ENCODE results near the gene GLRX2.
"Not testable (repeated sequence)": the region's sequence is repeated elsewhere in the genome, so short reads cannot be mapped to it uniquely, and the experiment has no call there.

Gene GLRX2

DNA sequence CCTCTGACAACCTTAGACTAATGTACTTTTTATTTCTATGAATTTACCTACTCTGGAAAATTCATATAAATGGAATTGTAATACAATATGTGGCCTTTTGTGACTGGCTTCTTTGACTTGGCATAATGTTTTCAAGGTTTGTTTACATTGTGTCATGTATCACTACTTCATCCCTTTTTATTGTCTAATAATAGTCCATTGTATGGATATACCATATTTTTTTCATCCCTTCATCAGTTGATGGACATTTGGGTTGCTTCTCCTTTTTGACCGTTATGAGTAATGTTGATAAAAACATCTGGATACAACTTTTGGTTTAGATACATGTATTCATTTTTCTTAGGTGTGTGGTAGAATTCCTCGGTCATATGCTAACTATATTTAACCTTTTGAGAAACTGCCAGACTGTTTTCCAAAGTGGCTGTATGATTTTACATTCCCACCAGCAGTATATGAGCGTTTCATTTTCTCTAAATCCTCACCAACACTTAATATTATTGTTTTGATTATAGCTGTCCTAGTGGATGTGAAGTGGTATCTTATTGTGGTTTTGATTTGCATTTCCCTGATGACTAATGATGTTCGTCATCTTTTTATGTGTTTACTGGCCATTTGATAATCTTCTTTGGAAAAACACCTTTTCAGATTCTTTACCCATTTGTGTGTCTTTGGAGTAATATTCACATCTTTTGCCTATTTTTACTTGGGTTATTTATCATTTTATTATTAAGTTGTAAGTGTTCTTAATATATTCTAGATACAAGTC lies 42.3 kb downstream of the GLRX2 start:
- no peak for DNase-seq (ENCODE audit: low read depth)

DNA sequence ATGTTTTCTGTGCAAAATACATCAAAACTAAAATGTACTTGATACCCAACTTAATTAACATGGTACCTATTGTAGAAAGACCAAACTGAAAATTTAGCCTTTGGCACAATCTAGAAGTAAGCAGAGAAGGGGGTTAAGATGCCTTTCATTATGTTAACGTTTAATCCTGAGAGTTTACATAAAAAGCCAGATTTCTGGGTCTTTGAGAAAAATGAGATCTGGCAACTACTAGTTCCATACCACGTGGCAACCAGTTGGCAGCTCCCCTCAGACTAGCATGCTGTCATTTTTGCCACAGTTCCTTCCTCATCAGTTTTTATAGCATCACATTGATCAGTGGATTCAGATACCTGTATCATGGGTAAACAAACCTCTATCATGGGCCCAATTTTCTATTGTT lies 44.3 kb downstream of the GLRX2 start:
- DNase-seq (ENCODE audit: low read depth) = no peak

DNA sequence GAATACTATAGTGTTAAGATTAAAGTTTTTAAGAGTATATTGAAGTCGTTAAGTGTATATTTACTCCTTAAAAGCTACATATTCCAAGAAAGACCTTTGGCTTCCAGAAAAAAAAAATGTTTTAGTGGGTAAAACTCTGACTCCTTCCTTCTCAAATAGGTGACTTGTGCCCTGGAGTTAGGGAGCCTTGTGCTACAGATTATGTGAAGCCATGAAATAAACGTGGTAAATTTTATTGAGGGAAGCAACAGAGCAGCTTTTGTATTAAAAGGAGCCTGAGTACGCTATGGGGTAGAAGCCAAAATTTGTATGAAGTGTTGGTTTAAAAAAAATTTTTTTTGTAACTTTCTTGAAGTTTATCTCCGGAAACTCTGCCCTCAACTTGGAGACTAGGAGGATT lies 44.8 kb downstream of the GLRX2 start:
- no peak for DNase-seq (ENCODE audit: low read depth)

DNA sequence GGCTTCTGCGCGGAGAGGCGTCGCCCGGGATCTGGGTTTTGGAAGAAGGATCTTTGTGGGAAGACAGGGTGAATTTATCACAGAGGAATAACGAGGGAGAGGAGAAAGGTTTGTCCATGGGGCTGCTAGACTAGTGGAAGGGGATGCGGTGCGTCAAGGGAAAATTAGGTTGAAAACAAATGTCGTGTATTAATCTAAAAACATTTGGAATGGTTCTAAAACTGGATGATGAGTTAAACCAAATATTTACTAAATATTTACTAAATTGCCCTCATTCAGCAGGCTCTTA lies 45.2 kb downstream of the GLRX2 start:
- no peak for DNase-seq (ENCODE audit: low read depth)

DNA sequence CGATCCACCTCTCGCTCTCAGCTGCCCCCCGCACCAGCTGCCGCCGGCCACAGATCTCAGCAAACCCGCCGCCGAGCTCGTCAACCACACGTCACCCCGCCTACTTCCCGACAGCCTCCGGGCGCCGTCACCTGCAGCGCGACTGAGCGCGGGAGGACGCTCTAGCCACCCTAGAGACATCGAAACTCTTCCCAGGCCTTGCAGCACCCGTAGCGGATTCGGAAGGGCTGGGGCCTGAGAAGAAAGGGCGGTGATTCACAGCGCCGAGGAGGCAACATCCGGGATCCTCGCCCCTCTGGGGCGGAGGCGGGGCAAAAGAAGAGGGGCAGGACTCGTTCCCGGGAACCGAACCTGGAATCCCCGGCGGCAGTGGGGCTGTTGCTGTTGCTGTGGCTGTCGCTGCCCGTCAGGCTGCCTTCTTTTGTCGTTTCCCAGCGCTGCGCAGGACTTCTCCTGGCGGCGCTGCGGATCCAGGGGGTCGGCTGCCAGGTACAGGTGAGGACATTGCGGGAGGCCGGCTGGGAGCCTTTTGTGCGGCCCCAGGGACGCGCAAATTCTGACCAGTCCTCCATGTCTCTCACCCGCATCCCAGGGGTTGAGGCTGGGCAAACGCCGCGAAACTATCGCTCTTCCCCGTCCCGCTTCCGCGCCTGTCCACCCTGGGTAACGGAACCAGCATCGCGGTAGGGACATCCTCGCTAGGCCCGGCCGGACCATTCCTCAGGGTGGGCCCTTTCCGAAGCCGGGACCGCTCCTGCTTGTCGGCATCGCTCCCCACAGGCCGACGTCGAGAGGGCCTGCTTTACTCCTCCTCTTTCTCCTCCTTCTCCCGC lies 45.7 kb downstream of the GLRX2 start, which contains the start of the genes RO60 and UCHL5:
Gene RO60, plus strand, starts transcription at position 331 of the 833 bp plus-strand sequence. CDS start 9,443 bp downstream, outside the sequence.
Gene UCHL5, minus strand, starts transcription at position 79 of the 833 bp plus-strand sequence. CDS start 100 bp downstream, outside the sequence.
- peak; percentile 93 for DNase-seq (ENCODE audit: low read depth)

DNA sequence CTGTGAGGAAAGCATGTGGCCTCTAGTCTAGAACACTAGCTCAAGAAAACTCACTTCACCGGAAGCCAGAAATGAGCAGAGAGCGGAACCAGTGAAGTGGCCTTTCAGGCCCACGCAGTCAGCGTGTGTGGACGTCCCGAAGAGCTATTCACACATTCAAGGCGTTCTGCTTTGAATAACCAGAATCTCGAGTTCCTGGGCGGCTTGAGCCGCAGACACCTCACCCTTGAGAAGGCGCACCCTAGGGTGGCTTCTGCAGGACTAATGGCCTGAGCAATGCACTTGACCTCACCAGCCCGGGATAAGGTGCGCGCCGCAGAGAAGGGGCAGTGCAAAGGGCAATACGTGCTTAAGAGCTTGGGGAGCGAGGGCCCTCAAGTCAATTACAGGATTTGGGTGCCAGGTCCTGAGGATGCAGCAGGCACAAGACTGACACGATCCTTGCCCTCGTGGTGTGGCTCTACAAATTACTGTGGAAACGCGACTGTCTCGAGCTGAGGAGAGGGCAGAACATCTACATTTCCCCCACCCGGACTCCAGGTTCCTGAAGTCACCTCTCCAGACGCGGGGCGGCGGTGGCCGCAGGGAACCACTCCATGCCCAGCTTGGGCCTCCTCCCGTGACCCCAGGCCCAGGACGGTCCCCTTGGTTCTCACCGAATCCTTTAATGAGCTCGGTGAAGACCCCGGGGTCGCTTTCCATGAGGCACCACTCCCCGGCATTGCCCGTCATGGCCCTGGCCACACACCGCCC lies 46.5 kb downstream of the GLRX2 start:
- DNase-seq (ENCODE audit: low read depth) = no peak

DNA sequence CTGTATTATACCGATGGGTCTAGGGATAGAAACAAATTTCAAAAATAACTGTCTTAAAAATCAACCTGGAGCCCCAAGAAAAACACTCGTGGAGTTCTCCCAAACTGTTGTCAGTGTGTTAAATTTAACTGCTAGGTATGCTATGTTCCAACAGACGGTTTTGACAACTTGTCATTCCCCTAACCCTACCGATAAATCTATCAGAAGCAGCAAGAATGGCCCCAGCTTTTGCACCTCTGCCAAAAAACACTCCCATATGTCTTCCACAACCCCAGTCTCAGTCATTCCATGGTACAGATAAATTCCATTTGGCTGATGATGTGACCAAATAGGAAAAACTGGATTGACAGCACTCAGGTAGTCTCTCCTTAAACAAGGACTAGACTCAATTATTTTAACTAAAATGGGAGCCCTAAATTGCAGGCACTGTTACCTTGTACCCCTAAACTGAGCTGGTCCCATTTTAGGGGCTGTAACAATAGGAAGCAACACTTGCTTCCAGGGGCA lies 51.0 kb downstream of the GLRX2 start:
- no peak for DNase-seq (ENCODE audit: low read depth)

DNA sequence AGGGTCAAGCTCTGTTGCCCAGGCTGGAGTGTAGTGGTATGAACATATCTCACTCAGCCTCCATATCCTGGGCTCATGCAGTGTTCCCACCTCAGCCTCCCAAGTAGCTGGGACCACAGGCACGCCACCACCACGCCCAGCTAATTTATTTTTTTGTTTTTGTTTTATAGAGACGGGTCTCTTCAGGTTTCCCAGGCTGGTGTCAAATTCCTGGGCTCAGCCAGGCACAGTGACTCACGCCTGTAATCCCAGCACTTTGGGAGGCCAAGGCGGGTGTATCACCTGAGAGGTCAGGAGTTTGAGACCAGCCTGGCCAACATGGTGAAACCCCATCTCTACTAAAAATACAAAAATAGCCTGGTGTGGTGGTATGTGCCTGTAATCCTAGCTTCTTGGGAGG lies 56.3 kb downstream of the GLRX2 start:
- DNase-seq (ENCODE audit: low read depth) = not testable (repeated sequence)

All from non-pigmented ciliary epithelial cell (primary cell).